Subcutaneous abdominal adipose tissue (tissue), 5 donors: ENCODE data around the gene HEATR1.

ENCODE experiments used
- H3K27ac ChIP-seq: one replicate; pipeline ENCODE4 v1.7.0; 2013; ENCODE audit warnings: low read depth, mild to moderate bottlenecking, inconsistent platforms, low read length, moderate library complexity
- H3K27me3 ChIP-seq, 5 donors: one replicate each; pipeline ENCODE4 v1.7.0; 2013; ENCODE audit warnings: low read length in 5 of 5, inconsistent platforms in 1 of 5; ENCODE audit not compliant: control insufficient read depth in 5 of 5, insufficient read depth in 4 of 5
- H3K36me3 ChIP-seq, 5 donors: one replicate each; pipeline ENCODE4 v1.7.0; 2013; ENCODE audit warnings: low read length in 5 of 5; ENCODE audit not compliant: control insufficient read depth in 5 of 5, insufficient read depth in 5 of 5
- H3K4me1 ChIP-seq, 5 donors: one replicate each; pipeline ENCODE4 v1.7.0; 2013; ENCODE audit warnings: low read length in 5 of 5, mild to moderate bottlenecking in 3 of 5, moderate library complexity in 1 of 5; ENCODE audit not compliant: control insufficient read depth in 5 of 5, insufficient read depth in 5 of 5
- H3K4me3 ChIP-seq, 5 donors: one replicate each; pipeline ENCODE4 v1.7.0; 2013; ENCODE audit warnings: low read length in 5 of 5, low read depth in 1 of 5
- H3K9ac ChIP-seq, 5 donors: one replicate each; pipeline ENCODE4 v1.7.0; 2013; ENCODE audit warnings: low read length in 5 of 5, mild to moderate bottlenecking in 4 of 5, moderate library complexity in 3 of 5
- H3K9me3 ChIP-seq, 5 donors: one replicate each; pipeline ENCODE4 v1.7.0; 2013; ENCODE audit warnings: low read length in 5 of 5; ENCODE audit not compliant: control insufficient read depth in 5 of 5
- donor health status: healthy.
- donor health status: healthy.
- donor health status: healthy.
- donor health status: healthy.
- donor health status: healthy.

HEATR1 gene

DNA sequence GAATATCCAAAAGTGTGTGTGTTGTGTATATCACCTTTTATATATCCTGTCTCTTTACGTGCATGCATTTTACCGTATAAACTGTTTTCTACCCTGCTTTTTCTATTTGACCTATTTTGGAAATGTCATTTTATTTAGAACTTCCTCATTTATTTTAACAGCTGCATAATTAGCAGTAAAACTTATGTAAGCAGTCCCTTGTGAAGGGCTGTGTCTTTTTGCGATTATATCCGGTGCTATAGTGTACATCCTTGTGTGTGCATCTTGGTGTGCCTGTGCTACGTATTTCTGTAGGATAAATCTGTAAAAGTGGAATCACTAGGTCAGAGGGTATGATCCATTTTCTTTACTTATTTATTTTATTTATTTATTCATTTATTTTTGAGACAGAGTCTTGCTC is 73.4 kb downstream of the HEATR1 start:
- Histone ChIP-seq H3K4me3 (no peak overlapping the region), H3K4me1 (peaks cover 0 to 9% (median 3%) of the 10 kb centered on the region in 5 donors), H3K27ac (no peak overlapping the region), H3K36me3 (peaks cover 15 to 41% (median 32%) of the 10 kb centered on the region in 5 donors), H3K9ac (no peak overlapping the region), H3K27me3 (no peaks in the 10 kb centered on the region), H3K9me3 (no peaks in the 10 kb centered on the region)

DNA sequence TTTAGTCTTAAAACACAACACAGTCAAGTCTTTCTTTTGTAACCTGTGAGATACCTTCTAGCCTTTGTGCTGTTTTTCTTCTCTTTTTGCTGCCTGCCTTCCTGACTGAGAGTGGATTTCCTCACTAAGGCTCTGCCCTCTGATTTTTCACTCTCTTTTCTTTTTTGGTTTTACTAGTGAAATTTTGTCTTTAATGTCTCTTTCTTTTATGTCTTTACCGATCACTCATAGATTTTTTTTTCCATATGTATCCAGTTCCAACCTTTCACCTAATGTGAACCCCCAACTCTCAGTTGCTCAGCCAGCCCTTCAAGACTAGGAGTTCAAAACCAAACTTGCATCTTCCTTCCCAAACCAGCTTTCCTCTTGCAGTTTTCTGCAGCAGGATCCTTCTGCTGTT is 74.0 kb downstream of the HEATR1 start:
- no peaks in the 10 kb centered on the region for H3K27me3 ChIP-seq
- H3K9me3 ChIP-seq = no peaks in the 10 kb centered on the region
- peaks cover 15 to 36% (median 27%) of the 10 kb centered on the region in 5 donors for H3K36me3 ChIP-seq
- H3K9ac ChIP-seq = no peak overlapping the region
- H3K27ac ChIP-seq = no peak overlapping the region
- H3K4me3 ChIP-seq = no peak overlapping the region
- peaks cover 0 to 10% (median 3%) of the 10 kb centered on the region in 5 donors for H3K4me1 ChIP-seq

DNA sequence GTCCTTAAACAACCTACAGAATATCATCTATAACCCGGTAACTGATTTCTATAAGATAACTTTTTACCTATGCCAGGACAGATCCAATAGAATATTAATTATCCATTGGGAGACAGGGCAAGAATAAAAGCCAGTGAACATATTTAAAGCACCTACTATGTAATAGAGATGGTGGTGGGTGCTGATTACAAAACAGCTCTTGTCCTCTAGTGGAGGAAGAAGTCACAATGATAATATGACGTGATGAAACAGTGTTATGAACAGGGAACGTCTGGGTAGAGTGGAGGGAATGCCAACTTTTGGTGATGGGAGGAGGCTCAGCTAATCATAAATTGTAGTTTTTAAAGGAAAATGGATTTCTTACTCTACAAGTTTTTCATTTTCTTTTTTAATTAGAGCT is 78.2 kb downstream of the HEATR1 start:
- Histone ChIP-seq H3K4me3 (no peak overlapping the region), H3K36me3 (peaks cover 13 to 17% (median 14%) of the 10 kb centered on the region in 5 donors), H3K4me1 (peaks cover 2 to 27% (median 11%) of the 10 kb centered on the region in 5 donors), H3K9ac (peak overlapping the region in 1 of 5 donors; percentile 29), H3K27ac (peak overlapping the region; percentile 11), H3K27me3 (no peaks in the 10 kb centered on the region), H3K9me3 (no peaks in the 10 kb centered on the region)

DNA sequence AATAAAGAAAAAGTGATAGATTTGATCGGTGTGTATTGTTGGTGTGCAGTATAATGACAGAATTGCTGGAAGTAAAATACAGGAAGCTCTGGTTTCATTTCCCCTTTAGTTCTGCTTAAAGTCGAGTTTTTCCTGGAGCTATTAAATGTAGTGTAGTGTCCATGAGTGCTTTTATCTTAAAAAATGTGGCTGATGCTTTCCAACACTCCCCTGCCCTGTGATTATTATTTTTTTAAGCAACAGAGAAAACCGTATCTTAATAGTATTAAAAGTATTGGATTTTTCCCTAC is 79.5 kb downstream of the HEATR1 start:
- Histone ChIP-seq H3K4me3 (peak overlapping the region; percentile 83 to 98 (median 92)), H3K9me3 (no peaks in the 10 kb centered on the region), H3K9ac (peak overlapping the region; percentile 95 to 98 (median 96)), H3K36me3 (peaks cover 11 to 16% (median 14%) of the 10 kb centered on the region in 5 donors), H3K27me3 (no peaks in the 10 kb centered on the region), H3K27ac (peak overlapping the region; percentile 99), H3K4me1 (peaks cover 2 to 29% (median 14%) of the 10 kb centered on the region in 5 donors)

DNA sequence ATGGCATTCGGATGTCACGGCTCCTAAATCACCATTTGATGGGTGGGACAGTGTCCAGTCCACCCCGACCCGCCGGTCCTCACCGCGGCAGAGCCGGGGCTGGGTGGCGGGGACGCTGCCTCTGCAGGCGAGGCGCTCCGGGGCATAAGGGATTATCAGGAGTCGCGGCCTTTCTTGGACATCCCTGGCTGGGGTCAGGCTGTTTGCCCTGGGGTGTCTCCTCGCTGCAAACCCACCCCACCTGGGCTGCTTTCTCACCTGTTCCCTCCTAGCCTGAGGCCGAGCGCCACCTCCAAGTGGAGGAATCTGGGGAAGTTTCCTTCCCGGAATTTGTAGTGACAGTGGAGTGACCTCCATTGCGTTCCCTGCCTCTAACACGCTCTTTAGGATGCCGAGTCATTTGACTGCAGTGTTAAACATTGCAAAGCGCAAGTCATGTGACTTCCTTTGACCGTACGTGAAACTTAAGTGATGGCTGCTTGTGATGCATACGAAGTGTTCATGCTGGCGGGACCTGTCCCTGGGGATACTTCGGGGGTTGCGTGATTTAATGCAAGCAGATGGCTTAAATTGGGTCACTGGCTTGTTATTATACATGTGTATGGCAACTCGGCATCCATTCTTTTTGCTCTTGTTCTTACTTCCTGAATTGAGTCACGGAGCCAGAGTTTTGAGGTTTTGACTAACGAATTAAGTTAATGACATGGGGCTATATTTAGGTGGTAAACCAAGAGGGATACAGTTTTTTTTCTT is 80.0 kb downstream of the HEATR1 start:
- Histone ChIP-seq H3K4me1 (peaks cover 2 to 29% (median 14%) of the 10 kb centered on the region in 5 donors), H3K27me3 (no peaks in the 10 kb centered on the region), H3K27ac (peak overlapping the region; percentile 99), H3K36me3 (peaks cover 11 to 16% (median 14%) of the 10 kb centered on the region in 5 donors), H3K9me3 (no peaks in the 10 kb centered on the region), H3K4me3 (peak overlapping the region; percentile 83 to 98 (median 92)), H3K9ac (peak overlapping the region; percentile 95 to 98 (median 96))

DNA sequence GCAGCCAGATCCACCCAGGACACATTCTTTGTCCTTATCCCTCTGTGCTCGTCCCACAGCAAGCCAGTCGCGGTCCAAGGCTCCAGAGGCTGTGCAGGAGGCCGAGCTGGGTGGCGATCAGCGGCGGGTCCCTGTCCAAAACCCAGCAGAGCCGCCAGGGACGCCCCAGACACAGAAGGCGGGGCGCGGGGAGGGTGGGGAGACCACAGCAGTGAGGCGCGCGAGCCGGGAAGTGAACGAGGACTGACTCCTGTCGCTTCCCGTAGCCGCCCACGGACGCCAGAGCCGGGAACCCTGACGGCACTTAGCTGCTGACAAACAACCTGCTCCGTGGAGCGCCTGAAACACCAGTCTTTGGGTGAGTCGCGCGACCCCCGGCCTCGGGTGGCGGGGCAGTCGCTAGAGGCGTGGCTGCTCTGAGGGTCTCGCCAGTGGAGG is 80.6 kb downstream of the HEATR1 start, which contains the start of gene LGALS8:
Gene LGALS8 (plus strand): TSS at position 279 of the 438 bp plus-strand sequence. CDS start 2,089 bp downstream, outside the sequence.
- Histone ChIP-seq H3K27me3 (no peaks in the 10 kb centered on the region), H3K4me3 (peak within 1 kb of the TSS; percentile 83 to 98 (median 92)), H3K9me3 (no peaks in the 10 kb centered on the region), H3K36me3 (peaks cover 11 to 16% (median 14%) of the 10 kb centered on the region in 5 donors), H3K27ac (peak within 1 kb of the TSS; percentile 99), H3K9ac (peak within 1 kb of the TSS; percentile 95 to 98 (median 96)), H3K4me1 (peaks cover 2 to 29% (median 14%) of the 10 kb centered on the region in 5 donors)

DNA sequence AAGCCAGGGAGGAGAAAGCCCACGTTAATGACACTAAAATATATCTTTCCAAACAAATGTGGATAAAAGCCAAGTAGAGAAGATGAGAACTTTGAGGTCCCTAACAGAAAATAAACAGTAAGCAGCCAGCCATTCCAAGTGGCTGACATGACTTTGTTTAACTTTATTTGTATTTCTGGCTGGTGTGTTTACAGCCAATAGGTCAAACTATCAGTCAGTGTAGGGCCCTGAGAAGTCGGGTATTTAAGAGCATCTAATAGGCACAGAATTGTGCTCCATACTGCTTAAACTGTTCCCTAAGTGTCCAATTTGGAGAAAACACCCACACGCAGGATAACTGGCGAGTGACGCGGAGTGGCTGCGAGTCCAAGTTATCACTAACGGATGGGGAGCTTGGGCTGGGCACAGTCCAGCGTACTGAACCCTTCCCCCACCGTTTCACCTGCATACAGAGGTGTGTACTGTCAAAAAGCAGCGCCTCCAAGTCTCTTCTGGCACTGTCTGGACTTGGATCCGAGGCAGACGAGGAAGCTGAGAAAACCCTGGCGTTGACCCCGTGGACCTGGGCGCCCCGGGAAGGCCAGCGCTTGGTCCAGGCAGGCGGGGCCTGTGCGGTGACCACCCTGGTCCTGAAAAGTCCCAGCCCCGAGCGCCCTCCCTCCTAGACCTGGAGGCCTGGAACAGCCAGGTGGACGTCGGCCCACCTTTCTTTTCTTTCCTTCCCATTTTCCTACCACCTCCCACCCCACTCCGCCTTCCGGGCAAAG is 81.2 kb downstream of the HEATR1 start:
- Histone ChIP-seq H3K9me3 (no peaks in the 10 kb centered on the region), H3K4me3 (peak overlapping the region; percentile 83 to 95 (median 86)), H3K27ac (peak overlapping the region; percentile 99), H3K36me3 (peaks cover 11 to 16% (median 14%) of the 10 kb centered on the region in 5 donors), H3K4me1 (peaks cover 2 to 29% (median 14%) of the 10 kb centered on the region in 5 donors), H3K9ac (peak overlapping the region; percentile 84 to 98 (median 95)), H3K27me3 (no peaks in the 10 kb centered on the region)

DNA sequence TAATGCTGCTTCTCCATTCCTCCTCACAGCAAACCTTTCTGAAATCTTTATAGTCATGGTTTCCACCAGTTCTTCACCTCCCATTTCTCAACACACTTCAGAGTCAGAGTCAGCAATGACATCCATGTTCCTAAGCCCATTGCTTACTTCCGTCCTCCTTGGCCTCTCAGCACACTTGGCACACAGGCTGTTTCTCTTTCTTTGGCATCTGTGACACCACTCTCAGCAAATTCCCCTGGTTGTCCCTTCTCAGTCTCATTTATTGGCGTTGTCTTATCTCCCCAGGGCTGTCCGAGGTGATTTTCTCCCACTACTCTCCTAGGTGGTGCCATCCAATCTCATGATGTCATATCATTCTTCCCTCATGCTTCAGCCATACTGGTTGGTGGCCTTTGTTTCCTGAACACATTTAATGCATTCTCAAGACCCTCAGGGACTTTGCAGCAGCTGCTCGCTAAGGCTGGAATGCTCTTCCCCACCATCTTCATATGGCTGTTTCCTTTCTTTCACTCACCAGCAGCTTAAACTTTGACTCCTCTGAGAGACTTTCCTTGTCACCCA is 83.8 kb downstream of the HEATR1 start:
- H3K4me3 ChIP-seq = no peak overlapping the region
- peak overlapping the region; percentile 99 for H3K27ac ChIP-seq
- H3K9me3 ChIP-seq = no peaks in the 10 kb centered on the region
- H3K4me1 ChIP-seq = peaks cover 2 to 29% (median 14%) of the 10 kb centered on the region in 5 donors
- no peaks in the 10 kb centered on the region for H3K36me3 ChIP-seq
- H3K9ac ChIP-seq = no peak overlapping the region
- H3K27me3 ChIP-seq = no peaks in the 10 kb centered on the region

DNA sequence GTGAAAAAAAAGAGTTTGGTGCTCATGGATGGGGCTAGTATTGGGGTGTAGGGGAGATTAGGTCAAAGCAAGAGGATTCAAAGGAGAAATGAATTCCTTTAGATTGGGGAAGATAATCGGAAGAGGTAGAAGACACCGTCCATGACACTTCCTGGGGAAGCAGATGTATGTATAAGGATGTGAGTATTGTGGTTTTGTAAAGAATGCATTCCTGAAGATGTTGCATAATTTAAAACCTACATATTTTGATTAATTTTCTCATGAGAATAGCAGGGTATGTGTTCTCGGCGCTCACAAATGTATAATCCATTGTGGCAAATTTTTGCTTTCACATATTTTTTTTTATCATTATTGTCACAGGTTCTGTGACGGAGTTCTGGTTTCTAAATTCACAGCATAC is 86.0 kb downstream of the HEATR1 start:
- no peaks in the 10 kb centered on the region for H3K27me3 ChIP-seq
- no peaks in the 10 kb centered on the region for H3K36me3 ChIP-seq
- no peak overlapping the region for H3K9ac ChIP-seq
- no peaks in the 10 kb centered on the region for H3K9me3 ChIP-seq
- no peak overlapping the region for H3K27ac ChIP-seq
- no peak overlapping the region for H3K4me3 ChIP-seq
- peaks cover 2 to 17% (median 7%) of the 10 kb centered on the region in 5 donors for H3K4me1 ChIP-seq
